ENCODE measurements around the gene SPC25. TPM values are rescaled to one million over a fixed set of nuclear protein-coding genes. Genes with fewer than 3 reads are reported as not detected.

SPC25 gene
- total and polyA plus RNA-seq, 2 of the 13 experiments (the other 11 are each of a cell fraction or from before 2014, with no cell fraction given), result 11.3 to 26.5 TPM

GRCh38 chr2:168890006-168890782 is at the start of gene SPC25 (continued):
- TF ChIP-seq ZNF468 (CRISPR knock-in tag; IDR thresholded peaks at IDR 0.05) (no peak), TBL1XR1 (IDR thresholded peaks at IDR 0.05; ENCODE audit: borderline replicate concordance, low read length, partially characterized antibody) (peak; percentile 68), CEBPG (CRISPR knock-in tag; IDR thresholded peaks at IDR 0.05) (no peak), ZFP62 (CRISPR knock-in tag; IDR thresholded peaks at IDR 0.05) (no peak), HNRNPLL (IDR thresholded peaks at IDR 0.05; ENCODE audit: low read depth, low read length, poor library complexity, severe bottlenecking) (peak; percentile 64), HNRNPH1 (optimal IDR thresholded peaks at IDR 0.05; ENCODE audit: low read depth, low read length) (no peak), MIXL1 (CRISPR knock-in tag; IDR thresholded peaks at IDR 0.05) (peak; percentile 64), CSRNP1 (CRISPR knock-in tag; IDR thresholded peaks at IDR 0.05) (no peak; the same call in 1 of the 2 replicates), RBM39 (IDR thresholded peaks at IDR 0.05; ENCODE audit: low read depth, low read length, poor library complexity, severe bottlenecking) (no peak), FOXJ3 (CRISPR knock-in tag; IDR thresholded peaks at IDR 0.05; ENCODE audit: borderline replicate concordance) (no peak; the same call in 1 of the 2 replicates), BHLHE40 (IDR thresholded peaks at IDR 0.05; ENCODE audit: low read length) (no peak), ZSCAN9 (CRISPR knock-in tag; IDR thresholded peaks at IDR 0.05; ENCODE audit: borderline replicate concordance) (no peak), SKI (IDR thresholded peaks at IDR 0.05; ENCODE audit: partially characterized antibody) (no peak), ZNF496 (CRISPR knock-in tag; IDR thresholded peaks at IDR 0.05; ENCODE audit: insufficient replicate concordance) (no peak), KLF13 (CRISPR knock-in tag; IDR thresholded peaks at IDR 0.05) (peak; percentile 94; the same call in 1 of the 2 replicates), SRY (CRISPR knock-in tag; IDR thresholded peaks at IDR 0.05) (no peak), ZFX (CRISPR knock-in tag; IDR thresholded peaks at IDR 0.05; ENCODE audit: low read depth) (peak; percentile 91), ATF5 (CRISPR knock-in tag; IDR thresholded peaks at IDR 0.05; ENCODE audit: low read depth) (no peak), ZNF34 (CRISPR knock-in tag; IDR thresholded peaks at IDR 0.05; ENCODE audit: borderline replicate concordance) (no peak), TARDBP (CRISPR knock-in tag; IDR thresholded peaks at IDR 0.05) (peak; percentile 71; the same call in 1 of the 2 replicates)
- TF ChIP-seq, protein P1, sequence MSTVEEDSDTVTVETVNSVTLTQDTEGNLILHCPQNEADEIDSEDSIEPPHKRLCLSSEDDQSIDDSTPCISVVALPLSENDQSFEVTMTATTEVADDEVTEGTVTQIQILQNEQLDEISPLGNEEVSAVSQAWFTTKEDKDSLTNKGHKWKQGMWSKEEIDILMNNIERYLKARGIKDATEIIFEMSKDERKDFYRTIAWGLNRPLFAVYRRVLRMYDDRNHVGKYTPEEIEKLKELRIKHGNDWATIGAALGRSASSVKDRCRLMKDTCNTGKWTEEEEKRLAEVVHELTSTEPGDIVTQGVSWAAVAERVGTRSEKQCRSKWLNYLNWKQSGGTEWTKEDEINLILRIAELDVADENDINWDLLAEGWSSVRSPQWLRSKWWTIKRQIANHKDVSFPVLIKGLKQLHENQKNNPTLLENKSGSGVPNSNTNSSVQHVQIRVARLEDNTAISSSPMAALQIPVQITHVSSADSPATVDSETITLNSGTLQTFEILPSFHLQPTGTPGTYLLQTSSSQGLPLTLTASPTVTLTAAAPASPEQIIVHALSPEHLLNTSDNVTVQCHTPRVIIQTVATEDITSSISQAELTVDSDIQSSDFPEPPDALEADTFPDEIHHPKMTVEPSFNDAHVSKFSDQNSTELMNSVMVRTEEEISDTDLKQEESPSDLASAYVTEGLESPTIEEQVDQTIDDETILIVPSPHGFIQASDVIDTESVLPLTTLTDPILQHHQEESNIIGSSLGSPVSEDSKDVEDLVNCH (CRISPR knock-in tag; IDR thresholded peaks at IDR 0.05), result no peak
- TF ChIP-seq, protein P2, sequence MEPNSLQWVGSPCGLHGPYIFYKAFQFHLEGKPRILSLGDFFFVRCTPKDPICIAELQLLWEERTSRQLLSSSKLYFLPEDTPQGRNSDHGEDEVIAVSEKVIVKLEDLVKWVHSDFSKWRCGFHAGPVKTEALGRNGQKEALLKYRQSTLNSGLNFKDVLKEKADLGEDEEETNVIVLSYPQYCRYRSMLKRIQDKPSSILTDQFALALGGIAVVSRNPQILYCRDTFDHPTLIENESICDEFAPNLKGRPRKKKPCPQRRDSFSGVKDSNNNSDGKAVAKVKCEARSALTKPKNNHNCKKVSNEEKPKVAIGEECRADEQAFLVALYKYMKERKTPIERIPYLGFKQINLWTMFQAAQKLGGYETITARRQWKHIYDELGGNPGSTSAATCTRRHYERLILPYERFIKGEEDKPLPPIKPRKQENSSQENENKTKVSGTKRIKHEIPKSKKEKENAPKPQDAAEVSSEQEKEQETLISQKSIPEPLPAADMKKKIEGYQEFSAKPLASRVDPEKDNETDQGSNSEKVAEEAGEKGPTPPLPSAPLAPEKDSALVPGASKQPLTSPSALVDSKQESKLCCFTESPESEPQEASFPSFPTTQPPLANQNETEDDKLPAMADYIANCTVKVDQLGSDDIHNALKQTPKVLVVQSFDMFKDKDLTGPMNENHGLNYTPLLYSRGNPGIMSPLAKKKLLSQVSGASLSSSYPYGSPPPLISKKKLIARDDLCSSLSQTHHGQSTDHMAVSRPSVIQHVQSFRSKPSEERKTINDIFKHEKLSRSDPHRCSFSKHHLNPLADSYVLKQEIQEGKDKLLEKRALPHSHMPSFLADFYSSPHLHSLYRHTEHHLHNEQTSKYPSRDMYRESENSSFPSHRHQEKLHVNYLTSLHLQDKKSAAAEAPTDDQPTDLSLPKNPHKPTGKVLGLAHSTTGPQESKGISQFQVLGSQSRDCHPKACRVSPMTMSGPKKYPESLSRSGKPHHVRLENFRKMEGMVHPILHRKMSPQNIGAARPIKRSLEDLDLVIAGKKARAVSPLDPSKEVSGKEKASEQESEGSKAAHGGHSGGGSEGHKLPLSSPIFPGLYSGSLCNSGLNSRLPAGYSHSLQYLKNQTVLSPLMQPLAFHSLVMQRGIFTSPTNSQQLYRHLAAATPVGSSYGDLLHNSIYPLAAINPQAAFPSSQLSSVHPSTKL (CRISPR knock-in tag; IDR thresholded peaks at IDR 0.05), result peak; percentile 32; the same call in 1 of the 2 replicates

Measured in HepG2 (cell line).